Endodermal cell (in vitro differentiated cells): ENCODE results near the gene ARHGAP40. TPM values are rescaled to one million over a fixed set of nuclear protein-coding genes. Genes with fewer than 3 reads are reported as not detected.

Experiments
- DNase-seq: peaks from one replicate; pipeline ENCODE4 v3.0.0-alpha.2; 2017
- H3K27ac ChIP-seq: 2 replicates; pipeline ENCODE4 v1.5.1; 2013; ENCODE audit warnings: mild to moderate bottlenecking, low read depth, low read length, moderate library complexity
- H3K27me3 ChIP-seq: 2 replicates; pipeline ENCODE4 v1.6.1; 2013; ENCODE audit warnings: mild to moderate bottlenecking, low read length, moderate library complexity; ENCODE audit not compliant: insufficient read depth, control insufficient read depth, poor library complexity, severe bottlenecking
- H3K36me3 ChIP-seq: 2 replicates; pipeline ENCODE4 v1.7.0; 2013; ENCODE audit warnings: mild to moderate bottlenecking, low read length, moderate library complexity; ENCODE audit not compliant: control insufficient read depth, insufficient read depth
- H3K4me1 ChIP-seq: one replicate; pipeline ENCODE4 v1.7.0; 2013; ENCODE audit warnings: low read length; ENCODE audit not compliant: control insufficient read depth, insufficient read depth
- H3K4me3 ChIP-seq: 2 replicates; pipeline ENCODE4 v1.5.1; 2013; ENCODE audit warnings: mild to moderate bottlenecking, low read length, moderate library complexity
- H3K9ac ChIP-seq: 2 replicates; pipeline ENCODE4 v1.6.1; 2013; ENCODE audit warnings: mild to moderate bottlenecking, low read length, moderate library complexity; ENCODE audit not compliant: poor library complexity, severe bottlenecking; ENCODE audit errors: extremely low read depth
- H3K9me3 ChIP-seq: 2 replicates; pipeline ENCODE4 v1.6.1; 2013; ENCODE audit warnings: mild to moderate bottlenecking, low read length, moderate library complexity; ENCODE audit not compliant: control insufficient read depth
- H3K27ac Mint-ChIP-seq: 2 replicates; pipeline ENCODE4 v1.8.0; 2020; ENCODE audit warnings: mixed read lengths
- H3K27me3 Mint-ChIP-seq: 2 replicates; pipeline ENCODE4 v1.8.0; 2021; ENCODE audit warnings: mild to moderate bottlenecking, mixed read lengths; ENCODE audit not compliant: insufficient read depth
- H3K36me3 Mint-ChIP-seq: 2 replicates; pipeline ENCODE4 v1.8.0; 2020; ENCODE audit warnings: low read depth, mixed read lengths
- H3K4me1 Mint-ChIP-seq: 2 replicates; pipeline ENCODE4 v1.8.0; 2020; ENCODE audit warnings: mixed read lengths
- H3K4me3 Mint-ChIP-seq: 2 replicates; pipeline ENCODE4 v1.8.0; 2020; ENCODE audit warnings: mild to moderate bottlenecking, moderate library complexity, mixed read lengths
- H3K9me3 Mint-ChIP-seq: 2 replicates; pipeline ENCODE4 v1.8.0; 2020; ENCODE audit warnings: mild to moderate bottlenecking, mixed read lengths
- CTCF ChIP-seq: fragments of 200-600 bp; sonication (generic); conservative IDR thresholded peaks from 2 replicates; pipeline ENCODE4 v1.5.0; 2021; ENCODE audit warnings: antibody characterized with exemption, mild to moderate bottlenecking
- WGBS, 2 experiments: methylation state at CpG; one replicate each; pipeline versions ENCODE4 v1.1.5 to v1.1.7; 2013; ENCODE audit warnings: missing lambda C conversion rate in 2 of 2, mixed read lengths in 1 of 2; ENCODE audit not compliant: insufficient coverage in 1 of 2, insufficient read length in 1 of 2; 5-methylcytosine and 5-hydroxymethylcytosine counted together
- total RNA-seq, 2 donors: library from RNA; stranded (reverse); fragmentation: NEBNext Ultra II Directional in 1 of 2; extraction: Animal tissue kit (Norgen Biotek cat#: 25700) in 1 of 2; gene quantifications; 2 replicates in 1 of 2; 3 replicates in 1 of 2; pipeline ENCODE4 v1.2.1, GENCODE V29; 2021

The ARHGAP40 gene
- total RNA-seq, 2 donors from 2014 or later, result 5.5 to 18.5 TPM

GRCh38 chr20:38665094-38665493 is 63.5 kb downstream of the ARHGAP40 start:
- Histone ChIP-seq H3K9ac (no peak overlapping the region), H3K4me1 (peaks cover 3% of the 10 kb centered on the region), H3K4me3 (no peak overlapping the region), H3K27ac (no peak overlapping the region), H3K27me3 (peaks cover 4% of the 10 kb centered on the region), H3K9me3 (peaks cover 6% of the 10 kb centered on the region), H3K36me3 (no peaks in the 10 kb centered on the region)
- DNase-seq, result no peak
- Mint-ChIP-seq H3K9me3 (peaks cover 8% of the 10 kb centered on the region), H3K36me3 (no peaks in the 10 kb centered on the region), H3K4me3 (no peak overlapping the region), H3K27ac (no peak overlapping the region), H3K27me3 (peaks cover 56% of the 10 kb centered on the region), H3K4me1 (peaks cover 9% of the 10 kb centered on the region)
- WGBS, 2 experiments, result 38 to 85% methylated on average over 3 of the region's 3 CpGs
- no peak for TF ChIP-seq CTCF

- TF ChIP-seq CTCF, result no peak
- H3K9ac ChIP-seq, result no peak overlapping the region
- Mint-ChIP-seq H3K27ac (no peak overlapping the region), H3K9me3 (peaks cover 8% of the 10 kb centered on the region), H3K4me1 (peaks cover 9% of the 10 kb centered on the region), H3K4me3 (no peak overlapping the region), H3K27me3 (peaks cover 55% of the 10 kb centered on the region), H3K36me3 (no peaks in the 10 kb centered on the region)
- no peak overlapping the region for H3K27ac ChIP-seq
- H3K4me1 ChIP-seq, result peaks cover 3% of the 10 kb centered on the region
- no peak for DNase-seq
- peaks cover 4% of the 10 kb centered on the region for H3K27me3 ChIP-seq
- H3K9me3 ChIP-seq, result peaks cover 6% of the 10 kb centered on the region
- H3K36me3 ChIP-seq, result no peaks in the 10 kb centered on the region
- H3K4me3 ChIP-seq, result no peak overlapping the region
- WGBS, 2 experiments, result 79 to 90% methylated on average over 7 to 11 of the region's 11 CpGs
These were observed 64.1 kb downstream of the ARHGAP40 start for GRCh38 chr20:38665506-38666285.

GRCh38 chr20:38667417-38667956 is 65.9 kb downstream of the ARHGAP40 start:
- Histone ChIP-seq H3K27ac (no peak overlapping the region), H3K36me3 (no peaks in the 10 kb centered on the region), H3K4me3 (no peak overlapping the region), H3K4me1 (peaks cover 3% of the 10 kb centered on the region), H3K27me3 (peaks cover 12% of the 10 kb centered on the region), H3K9ac (no peak overlapping the region), H3K9me3 (peaks cover 6% of the 10 kb centered on the region)
- Mint-ChIP-seq H3K4me3 (no peak overlapping the region), H3K27me3 (peaks cover 59% of the 10 kb centered on the region), H3K36me3 (no peaks in the 10 kb centered on the region), H3K9me3 (peaks cover 8% of the 10 kb centered on the region), H3K27ac (no peak overlapping the region), H3K4me1 (peaks cover 11% of the 10 kb centered on the region)
- DNase-seq, result no peak
- no peak for TF ChIP-seq CTCF
- 78 to 93% methylated on average over 3 to 6 of the region's 6 CpGs for WGBS, 2 experiments
